HepG2 (cell line): Measurements from ENCODE around the gene FAM120B. TPM values are rescaled to one million over a fixed set of nuclear protein-coding genes. Genes with fewer than 3 reads are reported as not detected.
A peak's percentile ranks its signal among the peaks of the same experiment; 100 is the strongest.

ENCODE experiments used
- CCDC6 ChIP-seq: sonication (generic); formaldehyde crosslinking; IDR thresholded peaks from 2 replicates; pipeline ENCODE4 v1.8.1; 2022; ENCODE audit warnings: mild to moderate bottlenecking, missing genetic modification reagents, moderate library complexity
- DPF2 ChIP-seq: sonication (generic); formaldehyde crosslinking; IDR thresholded peaks from 2 replicates; pipeline ENCODE4 v1.4.0; 2020; ENCODE audit warnings: mild to moderate bottlenecking, low read depth, missing genetic modification reagents, borderline replicate concordance
- DR1 ChIP-seq: sonication (generic); formaldehyde crosslinking; IDR thresholded peaks from 2 replicates; pipeline ENCODE4 v1.8.0; 2021; ENCODE audit warnings: mild to moderate bottlenecking, missing genetic modification reagents, inconsistent platforms
- ELF1 ChIP-seq: sonication (generic); formaldehyde crosslinking; IDR thresholded peaks from 2 replicates; pipeline ENCODE4 v1.4.0; 2020; ENCODE audit warnings: missing genetic modification reagents
- ELF3 ChIP-seq: IDR thresholded peaks from 2 replicates; pipeline ENCODE4 v1.6.1; 2016; ENCODE audit warnings: missing genetic modification reagents, missing compliant biosample characterization
- HOXD1 ChIP-seq: sonication (generic); formaldehyde crosslinking; IDR thresholded peaks from 2 replicates; pipeline ENCODE4 v1.5.0; 2020; ENCODE audit warnings: missing genetic modification reagents
- KDM2A ChIP-seq: sonication (generic); formaldehyde crosslinking; IDR thresholded peaks from 2 replicates; pipeline ENCODE4 v1.4.0; 2020; ENCODE audit warnings: low read depth, missing genetic modification reagents, borderline replicate concordance
- NR2F6 ChIP-seq, 2 experiments: IDR thresholded peaks; 2 replicates each; pipeline ENCODE4 v1.6.1; 2016; ENCODE audit warnings: antibody characterized with exemption in 1 of 2, mild to moderate bottlenecking in 1 of 2
- PHF21A ChIP-seq: sonication (generic); formaldehyde crosslinking; IDR thresholded peaks from 2 replicates; pipeline ENCODE4 v1.5.0; 2020; ENCODE audit warnings: mild to moderate bottlenecking, missing genetic modification reagents
- POGZ ChIP-seq: sonication (generic); formaldehyde crosslinking; IDR thresholded peaks from 2 replicates; pipeline ENCODE4 v1.4.0; 2020; ENCODE audit warnings: mild to moderate bottlenecking, missing genetic modification reagents
- SKI ChIP-seq: fragments of 450-650 bp; IDR thresholded peaks from one replicate; pipeline ENCODE4 v1.6.1; 2018; ENCODE audit warnings: mild to moderate bottlenecking; ENCODE audit not compliant: partially characterized antibody
- SP140L ChIP-seq: sonication (generic); formaldehyde crosslinking; IDR thresholded peaks from 2 replicates; pipeline ENCODE4 v1.4.0; 2020; ENCODE audit warnings: missing genetic modification reagents, borderline replicate concordance
- TBX2 ChIP-seq: sonication (generic); formaldehyde crosslinking; IDR thresholded peaks from 2 replicates; pipeline ENCODE4 v1.5.0; 2020; ENCODE audit warnings: missing genetic modification reagents, mild to moderate bottlenecking, borderline replicate concordance
- TFAP4 ChIP-seq: sonication (generic); IDR thresholded peaks from 2 replicates; pipeline ENCODE4 v1.6.1; 2016; ENCODE audit warnings: low read depth, borderline replicate concordance
- ZBTB39 ChIP-seq: sonication (generic); formaldehyde crosslinking; IDR thresholded peaks from 2 replicates; pipeline ENCODE4 v1.5.0; 2020; ENCODE audit warnings: missing genetic modification reagents
- ZFP36L1 ChIP-seq: sonication (generic); formaldehyde crosslinking; IDR thresholded peaks from 2 replicates; pipeline ENCODE4 v1.8.0; 2022; ENCODE audit warnings: mild to moderate bottlenecking, missing genetic modification reagents, moderate library complexity
- ZNF292 ChIP-seq: sonication (generic); formaldehyde crosslinking; IDR thresholded peaks from 2 replicates; pipeline ENCODE4 v1.8.1; 2022; ENCODE audit warnings: mild to moderate bottlenecking, low read depth, missing genetic modification reagents, borderline replicate concordance
- ZNF580 ChIP-seq: IDR thresholded peaks from 2 replicates; pipeline ENCODE4 v1.6.1; 2016; ENCODE audit warnings: low read depth, borderline replicate concordance
- ZNF598 ChIP-seq: sonication (generic); formaldehyde crosslinking; IDR thresholded peaks from 2 replicates; pipeline ENCODE4 v1.5.1; 2020; ENCODE audit warnings: mild to moderate bottlenecking, missing genetic modification reagents, borderline replicate concordance
- ZNF709 ChIP-seq: sonication (generic); formaldehyde crosslinking; IDR thresholded peaks from 2 replicates; pipeline ENCODE4 v1.5.0; 2020; ENCODE audit warnings: mild to moderate bottlenecking, missing genetic modification reagents
- polyA plus RNA-seq, 8 experiments: library from polyadenylated mRNA; depleted of rRNA in 3 of 8; stranded (reverse) in 7 of 8; unstranded in 1 of 8; fragments of >200 nt; fragmentation: Illumina TruSeq in 4 of 8; extraction: Trizol in 4 of 8; gene quantifications; 2 replicates each; pipeline versions ENCODE4 v1.2.1 to v1.2.3, GENCODE V29; 2011 to 2016; ENCODE audit warnings: low read depth in 4 of 8, missing spikeins in 1 of 8, mixed read lengths in 1 of 8; ENCODE audit not compliant: insufficient read depth in 1 of 8
- total RNA-seq, 5 experiments: library from RNA; depleted of rRNA; stranded (reverse); fragments of >200 nt; fragmentation: Illumina TruSeq; extraction: Trizol; gene quantifications; 2 replicates each; pipeline ENCODE4 v1.2.3, GENCODE V29; 2016; ENCODE audit warnings: low read depth in 1 of 5
- TF ChIP-seq, protein P1 (sequence below): sonication (generic); formaldehyde crosslinking; IDR thresholded peaks from 2 replicates; pipeline ENCODE4 v1.9.0; 2022; ENCODE audit warnings: missing genetic modification reagents, mild to moderate bottlenecking, borderline replicate concordance
- TF ChIP-seq, protein P2 (sequence below): sonication (generic); formaldehyde crosslinking; IDR thresholded peaks from 2 replicates; pipeline ENCODE4 v1.8.0; 2022; ENCODE audit warnings: mild to moderate bottlenecking, missing genetic modification reagents

FAM120B gene
- total and polyA plus RNA-seq, 2 of the 13 experiments (the other 11 are each of a cell fraction or from before 2014, with no cell fraction given): 9.2 to 10.7 TPM

DNA sequence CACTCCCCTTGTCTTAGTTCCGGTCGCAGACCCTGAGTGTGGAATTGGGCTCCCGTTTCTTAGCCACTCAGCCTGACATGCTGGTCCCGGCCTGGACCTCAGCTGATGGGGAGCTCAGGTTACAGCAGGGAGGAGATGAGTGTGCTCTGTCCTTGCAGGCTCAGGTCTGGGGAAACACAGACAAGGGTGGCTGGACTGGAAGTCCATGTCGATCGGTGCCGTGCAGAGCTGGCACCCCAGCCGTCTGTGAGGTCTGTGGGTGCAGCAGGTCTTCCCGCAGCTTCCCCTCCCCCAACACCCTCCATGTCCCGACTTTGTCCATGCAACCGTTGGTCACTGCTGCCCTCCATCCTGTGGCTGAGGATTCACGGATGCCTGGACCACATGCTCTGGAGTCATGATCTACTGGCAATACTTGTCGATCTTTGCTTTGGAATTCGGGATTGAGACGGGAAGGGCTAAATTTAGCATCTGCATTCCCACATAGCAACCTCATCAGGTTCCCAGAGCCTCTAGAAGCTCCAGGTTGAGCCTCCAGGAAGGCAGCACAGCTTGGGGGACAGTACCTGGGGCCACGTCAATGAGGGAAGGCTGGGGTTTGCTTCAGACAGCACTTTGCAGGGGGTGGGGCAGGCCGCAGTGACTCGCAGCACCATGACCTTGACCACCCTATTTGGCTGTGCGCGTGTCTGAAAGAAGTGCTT lies 127.7 kb downstream of the FAM120B start (continued):
- TF ChIP-seq TFAP4: peak; percentile 88; the same call in 1 of the 2 replicates
- TF ChIP-seq DR1 (CRISPR knock-in tag): no peak
- TF ChIP-seq SP140L (CRISPR knock-in tag): no peak
- TF ChIP-seq KDM2A (CRISPR knock-in tag): no peak
- no peak for TF ChIP-seq NR2F6 (IDR thresholded peaks at IDR 0.05)
- TF ChIP-seq NR2F6 (CRISPR knock-in tag; IDR thresholded peaks at IDR 0.05): no peak
- peak; percentile 39 for TF ChIP-seq SKI
- TF ChIP-seq POGZ (CRISPR knock-in tag): no peak
- TF ChIP-seq ZBTB39 (CRISPR knock-in tag): no peak
- 0 out of 2 replicates have a peak, but pooled peaks have one; percentile 26 for TF ChIP-seq ZNF598
- no peak for TF ChIP-seq ELF3 (CRISPR knock-in tag)
- TF ChIP-seq, protein P1, sequence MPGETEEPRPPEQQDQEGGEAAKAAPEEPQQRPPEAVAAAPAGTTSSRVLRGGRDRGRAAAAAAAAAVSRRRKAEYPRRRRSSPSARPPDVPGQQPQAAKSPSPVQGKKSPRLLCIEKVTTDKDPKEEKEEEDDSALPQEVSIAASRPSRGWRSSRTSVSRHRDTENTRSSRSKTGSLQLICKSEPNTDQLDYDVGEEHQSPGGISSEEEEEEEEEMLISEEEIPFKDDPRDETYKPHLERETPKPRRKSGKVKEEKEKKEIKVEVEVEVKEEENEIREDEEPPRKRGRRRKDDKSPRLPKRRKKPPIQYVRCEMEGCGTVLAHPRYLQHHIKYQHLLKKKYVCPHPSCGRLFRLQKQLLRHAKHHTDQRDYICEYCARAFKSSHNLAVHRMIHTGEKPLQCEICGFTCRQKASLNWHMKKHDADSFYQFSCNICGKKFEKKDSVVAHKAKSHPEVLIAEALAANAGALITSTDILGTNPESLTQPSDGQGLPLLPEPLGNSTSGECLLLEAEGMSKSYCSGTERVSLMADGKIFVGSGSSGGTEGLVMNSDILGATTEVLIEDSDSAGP (CRISPR knock-in tag): peak; percentile 31; the same call in 1 of the 2 replicates
- TF ChIP-seq PHF21A: no peak
- TF ChIP-seq ELF1: no peak
- no peak for TF ChIP-seq HOXD1 (CRISPR knock-in tag)
- no peak for TF ChIP-seq ZNF709 (CRISPR knock-in tag)
- TF ChIP-seq TBX2 (CRISPR knock-in tag): peak; percentile 26; the same call in 1 of the 2 replicates
- no peak for TF ChIP-seq ZNF580 (CRISPR knock-in tag)
- no peak for TF ChIP-seq DPF2 (CRISPR knock-in tag)
- TF ChIP-seq, protein P2, sequence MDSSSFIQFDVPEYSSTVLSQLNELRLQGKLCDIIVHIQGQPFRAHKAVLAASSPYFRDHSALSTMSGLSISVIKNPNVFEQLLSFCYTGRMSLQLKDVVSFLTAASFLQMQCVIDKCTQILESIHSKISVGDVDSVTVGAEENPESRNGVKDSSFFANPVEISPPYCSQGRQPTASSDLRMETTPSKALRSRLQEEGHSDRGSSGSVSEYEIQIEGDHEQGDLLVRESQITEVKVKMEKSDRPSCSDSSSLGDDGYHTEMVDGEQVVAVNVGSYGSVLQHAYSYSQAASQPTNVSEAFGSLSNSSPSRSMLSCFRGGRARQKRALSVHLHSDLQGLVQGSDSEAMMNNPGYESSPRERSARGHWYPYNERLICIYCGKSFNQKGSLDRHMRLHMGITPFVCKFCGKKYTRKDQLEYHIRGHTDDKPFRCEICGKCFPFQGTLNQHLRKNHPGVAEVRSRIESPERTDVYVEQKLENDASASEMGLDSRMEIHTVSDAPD (CRISPR knock-in tag): no peak
- no peak for TF ChIP-seq ZFP36L1 (CRISPR knock-in tag)
- peak; percentile 74; the same call in 1 of the 2 replicates for TF ChIP-seq ZNF292 (CRISPR knock-in tag)
- no peak for TF ChIP-seq CCDC6 (CRISPR knock-in tag)
